HG03103 (cell line): ENCODE results near the gene EHD1.

Experiments used
- ATAC-seq: cut with Tn5 transposase; IDR thresholded peaks from one replicate; pipeline ENCODE4 v1.9.1; 2021; ENCODE audit warnings: low read depth; ENCODE audit not compliant: unreplicated experiment

The EHD1 gene

GRCh38 chr11:64891880-64892279, 13.5 kb upstream of the EHD1 start:
- no peak for ATAC-seq

GRCh38 chr11:64891215-64891848, 12.9 kb upstream of the EHD1 start:
- no peak for ATAC-seq

GRCh38 chr11:64890522-64890939, 12.1 kb upstream of the EHD1 start:
- no peak for ATAC-seq

GRCh38 chr11:64888729-64889511, 10.5 kb upstream of the EHD1 start:
- no peak for ATAC-seq

- no peak for ATAC-seq
Observed at GRCh38 chr11:64888406-64888728, 9.9 kb upstream of the EHD1 start.

GRCh38 chr11:64887757-64888405, 9.5 kb upstream of the EHD1 start:
- ATAC-seq: peak; percentile 56

GRCh38 chr11:64887234-64887756, 8.9 kb upstream of the EHD1 start:
- ATAC-seq: no peak

- ATAC-seq: no peak
Observed at GRCh38 chr11:64885367-64886286, 7.2 kb upstream of the EHD1 start.

GRCh38 chr11:64884019-64884418, 5.6 kb upstream of the EHD1 start:
- no peak for ATAC-seq

- ATAC-seq: no peak
Observed at GRCh38 chr11:64883575-64883974, 5.2 kb upstream of the EHD1 start.

GRCh38 chr11:64882243-64882642, 3.8 kb upstream of the EHD1 start:
- no peak for ATAC-seq

- ATAC-seq: no peak
Observed at GRCh38 chr11:64881476-64881875, 3.1 kb upstream of the EHD1 start.

GRCh38 chr11:64880240-64881001, 2.0 kb upstream of the EHD1 start:
- ATAC-seq: no peak

- no peak for ATAC-seq
Observed at GRCh38 chr11:64879244-64879900, 951 bp upstream of the EHD1 start.

- ATAC-seq: peak; percentile 11
Observed at GRCh38 chr11:64878223-64878493, 263 bp downstream of the EHD1 start.

- ATAC-seq: no peak
Observed at GRCh38 chr11:64877390-64878222, 815 bp downstream of the EHD1 start.

- no peak for ATAC-seq
Observed at GRCh38 chr11:64876835-64877341, 1.5 kb downstream of the EHD1 start.

GRCh38 chr11:64876229-64876750, 2.1 kb downstream of the EHD1 start:
- ATAC-seq: no peak
